GM20000 (cell line): ENCODE data around the gene DNAJC4.

Experiments
- DNase-seq: peaks from one replicate; pipeline ENCODE4 v3.0.0; 2012; ENCODE audit warnings: low spot score
- TF ChIP-seq, protein P1 (sequence below): IDR thresholded peaks from 2 replicates; pipeline ENCODE4 v1.5.1; 2012; ENCODE audit warnings: mild to moderate bottlenecking, control low read depth; ENCODE audit errors: extremely low read depth, missing control alignments

DNAJC4 gene

DNA sequence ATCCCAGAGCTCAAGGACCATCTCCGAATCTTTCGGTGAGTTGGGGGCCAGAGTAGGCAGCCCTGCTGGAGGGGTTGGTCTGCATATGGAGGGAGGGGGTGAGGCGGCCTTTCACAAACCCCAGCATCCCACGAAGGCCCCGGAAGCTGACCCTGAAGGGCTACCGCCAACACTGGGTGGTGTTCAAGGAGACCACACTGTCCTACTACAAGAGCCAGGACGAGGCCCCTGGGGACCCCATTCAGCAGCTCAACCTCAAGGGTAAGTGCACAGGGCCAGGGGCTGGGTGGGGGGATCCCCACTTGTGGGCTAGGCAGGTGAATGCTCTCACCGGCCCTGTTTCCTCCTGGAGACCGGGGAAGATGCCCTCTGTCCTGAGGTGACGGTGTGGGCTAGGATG lies 10.6 kb upstream of the DNAJC4 start:
- DNase-seq: no peak
- TF ChIP-seq, protein P1, sequence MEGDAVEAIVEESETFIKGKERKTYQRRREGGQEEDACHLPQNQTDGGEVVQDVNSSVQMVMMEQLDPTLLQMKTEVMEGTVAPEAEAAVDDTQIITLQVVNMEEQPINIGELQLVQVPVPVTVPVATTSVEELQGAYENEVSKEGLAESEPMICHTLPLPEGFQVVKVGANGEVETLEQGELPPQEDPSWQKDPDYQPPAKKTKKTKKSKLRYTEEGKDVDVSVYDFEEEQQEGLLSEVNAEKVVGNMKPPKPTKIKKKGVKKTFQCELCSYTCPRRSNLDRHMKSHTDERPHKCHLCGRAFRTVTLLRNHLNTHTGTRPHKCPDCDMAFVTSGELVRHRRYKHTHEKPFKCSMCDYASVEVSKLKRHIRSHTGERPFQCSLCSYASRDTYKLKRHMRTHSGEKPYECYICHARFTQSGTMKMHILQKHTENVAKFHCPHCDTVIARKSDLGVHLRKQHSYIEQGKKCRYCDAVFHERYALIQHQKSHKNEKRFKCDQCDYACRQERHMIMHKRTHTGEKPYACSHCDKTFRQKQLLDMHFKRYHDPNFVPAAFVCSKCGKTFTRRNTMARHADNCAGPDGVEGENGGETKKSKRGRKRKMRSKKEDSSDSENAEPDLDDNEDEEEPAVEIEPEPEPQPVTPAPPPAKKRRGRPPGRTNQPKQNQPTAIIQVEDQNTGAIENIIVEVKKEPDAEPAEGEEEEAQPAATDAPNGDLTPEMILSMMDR: no peak

DNA sequence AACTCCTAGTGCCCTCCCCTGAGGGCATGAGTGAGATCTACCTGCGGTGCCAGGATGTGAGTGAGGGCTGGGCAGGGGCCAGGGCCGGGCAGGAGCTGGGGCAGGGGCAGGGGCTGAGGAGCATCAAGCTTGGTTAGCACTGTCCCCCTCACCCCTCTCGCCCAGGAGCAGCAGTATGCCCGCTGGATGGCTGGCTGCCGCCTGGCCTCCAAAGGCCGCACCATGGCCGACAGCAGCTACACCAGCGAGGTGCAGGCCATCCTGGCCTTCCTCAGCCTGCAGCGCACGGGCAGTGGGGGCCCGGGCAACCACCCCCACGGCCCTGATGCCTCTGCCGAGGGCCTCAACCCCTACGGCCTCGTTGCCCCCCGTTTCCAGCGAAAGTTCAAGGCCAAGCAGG lies 10.1 kb upstream of the DNAJC4 start:
- TF ChIP-seq, protein P1: no peak
- DNase-seq: no peak

DNA sequence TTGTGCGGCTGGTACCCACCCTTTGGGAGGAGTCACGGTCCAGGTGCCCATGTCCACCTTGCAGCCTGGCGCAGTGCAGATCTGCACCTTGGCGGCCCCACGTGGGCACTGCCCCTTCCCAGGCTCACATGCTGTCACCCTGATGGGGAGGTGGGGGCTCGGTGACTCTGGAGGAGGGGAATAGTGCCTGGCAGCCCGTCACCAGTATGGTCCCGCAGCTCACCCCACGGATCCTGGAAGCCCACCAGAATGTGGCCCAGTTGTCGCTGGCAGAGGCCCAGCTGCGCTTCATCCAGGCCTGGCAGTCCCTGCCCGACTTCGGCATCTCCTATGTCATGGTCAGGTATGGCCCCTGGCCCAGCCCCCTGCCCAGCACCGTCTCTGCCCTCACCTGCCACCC lies 9.6 kb upstream of the DNAJC4 start:
- TF ChIP-seq, protein P1: no peak

GRCh38 chr11:64222651-64223000 lies 7.7 kb upstream of the DNAJC4 start:
- TF ChIP-seq, protein P1: no peak
- no peak for DNase-seq

More for the DNA sequence above, 9.6 kb upstream of the DNAJC4 start:
- DNase-seq: no peak

- TF ChIP-seq, protein P1: no peak
Measured at GRCh38 chr11:64223001-64223651, 7.2 kb upstream of the DNAJC4 start.

DNA sequence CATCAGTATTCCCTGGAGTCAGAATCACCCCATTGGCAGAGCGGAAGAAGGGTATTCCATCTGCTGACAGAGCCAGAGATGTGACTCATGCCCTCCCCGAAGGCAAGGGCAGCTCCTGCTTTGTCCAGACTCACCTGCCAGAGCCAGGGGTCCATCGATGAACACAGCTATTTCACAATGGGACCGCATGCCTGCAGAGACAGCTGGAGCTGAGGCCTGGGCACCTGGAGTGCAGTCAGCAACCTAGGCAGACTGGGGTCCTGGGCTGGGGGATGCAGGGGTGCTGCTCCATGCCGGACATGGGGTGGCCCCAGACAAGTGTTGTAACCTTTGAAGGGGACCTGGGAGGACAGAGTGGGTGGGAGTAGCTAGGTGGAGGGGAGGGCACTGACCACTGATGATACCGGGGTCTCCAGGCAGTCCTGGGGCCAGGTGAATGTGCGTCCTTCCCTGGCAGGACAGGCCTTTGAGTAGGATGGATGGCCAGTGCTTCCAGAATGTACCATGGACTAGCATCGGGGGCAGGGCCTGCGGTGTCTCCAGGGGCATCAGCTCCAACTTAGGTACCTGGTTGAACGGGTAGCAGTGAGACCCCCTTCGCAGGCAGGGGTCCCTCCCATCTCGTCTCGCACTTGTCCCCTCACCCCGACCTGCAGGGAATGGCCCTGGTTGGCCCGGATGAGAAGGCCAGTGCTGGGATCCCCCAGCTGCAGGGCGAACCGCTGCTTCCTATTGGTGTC lies 6.0 kb upstream of the DNAJC4 start:
- TF ChIP-seq, protein P1: no peak
- DNase-seq: no peak

More at GRCh38 chr11:64223001-64223651, 7.2 kb upstream of the DNAJC4 start:
- no peak for DNase-seq

GRCh38 chr11:64224891-64225607 lies 5.3 kb upstream of the DNAJC4 start:
- DNase-seq: no peak
- TF ChIP-seq, protein P1: no peak
